H9 (cell line): ENCODE measurements around the gene OR13C2. TPM values are rescaled to one million over a fixed set of nuclear protein-coding genes. Genes with fewer than 3 reads are reported as not detected.
"Not testable (repeated sequence)": the region's sequence is repeated elsewhere in the genome, so short reads cannot be mapped to it uniquely, and the experiment has no call there.

Source experiments
- DNase-seq: peaks from one replicate; pipeline ENCODE4 v3.0.0-alpha.2; 2017
- H2AFZ ChIP-seq: one replicate; pipeline ENCODE4 v1.6.1; 2013; ENCODE audit warnings: mild to moderate bottlenecking, low read length, control low read depth, moderate library complexity
- H2AK5ac ChIP-seq: 2 replicates; pipeline ENCODE4 v1.6.1; 2013; ENCODE audit warnings: low read length, control low read depth, mixed read lengths; ENCODE audit not compliant: insufficient read length
- H2BK120ac ChIP-seq: one replicate; pipeline ENCODE4 v1.6.1; 2013; ENCODE audit warnings: low read depth, mild to moderate bottlenecking, low read length, control low read depth, inconsistent platforms; ENCODE audit not compliant: poor library complexity, severe bottlenecking
- H2BK12ac ChIP-seq: 2 replicates; pipeline ENCODE4 v1.6.1; 2013; ENCODE audit warnings: low read length, control low read depth, mixed read lengths, low read depth; ENCODE audit not compliant: insufficient read length
- H2BK15ac ChIP-seq: 2 replicates; pipeline ENCODE4 v1.6.1; 2013; ENCODE audit warnings: low read depth, low read length, control low read depth
- H2BK20ac ChIP-seq: one replicate; pipeline ENCODE4 v1.6.1; 2013; ENCODE audit warnings: low read depth, mild to moderate bottlenecking, low read length, control low read depth, inconsistent platforms; ENCODE audit not compliant: poor library complexity, severe bottlenecking
- H2BK5ac ChIP-seq: 2 replicates; pipeline ENCODE4 v1.6.1; 2013; ENCODE audit warnings: low read length, control low read depth, mixed read lengths; ENCODE audit not compliant: insufficient read length
- H3K14ac ChIP-seq: 2 replicates; pipeline ENCODE4 v1.6.1; 2013; ENCODE audit warnings: low read length, control low read depth; ENCODE audit not compliant: insufficient read depth
- H3K18ac ChIP-seq: 2 replicates; pipeline ENCODE4 v1.6.1; 2013; ENCODE audit warnings: low read depth, mild to moderate bottlenecking, mixed read lengths, low read length, control low read depth; ENCODE audit not compliant: insufficient read length
- H3K23ac ChIP-seq: 2 replicates; pipeline ENCODE4 v1.6.1; 2013; ENCODE audit warnings: low read length, control low read depth, mixed read lengths, low read depth; ENCODE audit not compliant: insufficient read length
- H3K23me2 ChIP-seq: 2 replicates; pipeline ENCODE4 v1.6.1; 2013; ENCODE audit warnings: low read depth, mild to moderate bottlenecking, mixed read lengths, low read length, control low read depth; ENCODE audit not compliant: insufficient read length, poor library complexity, severe bottlenecking
- H3K27ac ChIP-seq: 2 replicates; pipeline ENCODE4 v1.5.1; 2013; ENCODE audit warnings: low read length, control low read depth, mixed read lengths, low read depth; ENCODE audit not compliant: insufficient read length
- H3K27me3 ChIP-seq: 2 replicates; pipeline ENCODE4 v1.6.1; 2013; ENCODE audit warnings: low read length, control low read depth, inconsistent platforms; ENCODE audit not compliant: insufficient read depth
- H3K4ac ChIP-seq: 2 replicates; pipeline ENCODE4 v1.6.1; 2013; ENCODE audit warnings: low read depth, mild to moderate bottlenecking, control low read depth, inconsistent platforms, low read length, moderate library complexity
- H3K4me1 ChIP-seq: 2 replicates; pipeline ENCODE4 v1.6.1; 2013; ENCODE audit warnings: low read length, control low read depth, inconsistent platforms; ENCODE audit not compliant: insufficient read depth
- H3K4me2 ChIP-seq: 2 replicates; pipeline ENCODE4 v1.6.1; 2013; ENCODE audit warnings: low read length, control low read depth, mixed read lengths; ENCODE audit not compliant: insufficient read length, insufficient read depth
- H3K56ac ChIP-seq: 2 replicates; pipeline ENCODE4 v1.6.1; 2013; ENCODE audit warnings: low read depth, mild to moderate bottlenecking, mixed read lengths, low read length, control low read depth; ENCODE audit not compliant: insufficient read length
- H3K79me1 ChIP-seq: 2 replicates; pipeline ENCODE4 v1.6.1; 2013; ENCODE audit warnings: low read depth, mild to moderate bottlenecking, moderate library complexity, low read length, control low read depth, inconsistent platforms; ENCODE audit not compliant: insufficient read depth, poor library complexity, severe bottlenecking
- H3K79me2 ChIP-seq: 2 replicates; pipeline ENCODE4 v1.6.1; 2013; ENCODE audit warnings: low read length, control low read depth, inconsistent platforms; ENCODE audit not compliant: insufficient read depth
- H3K9ac ChIP-seq: 2 replicates; pipeline ENCODE4 v1.6.1; 2013; ENCODE audit warnings: low read length, control low read depth, mixed read lengths; ENCODE audit not compliant: insufficient read length; ENCODE audit errors: extremely low read depth
- H3K9me3 ChIP-seq: one replicate; pipeline ENCODE4 v1.6.1; 2013; ENCODE audit warnings: low read depth, low read length, inconsistent platforms; ENCODE audit not compliant: control insufficient read depth
- H3T11ph ChIP-seq: one replicate; pipeline ENCODE4 v1.6.1; 2013; ENCODE audit warnings: mild to moderate bottlenecking, low read length, control low read depth, inconsistent platforms
- H4K20me1 ChIP-seq: one replicate; pipeline ENCODE4 v1.6.1; 2013; ENCODE audit not compliant: control insufficient read depth, insufficient read length, insufficient read depth
- H4K5ac ChIP-seq: 2 replicates; pipeline ENCODE4 v1.6.1; 2013; ENCODE audit warnings: low read depth, mild to moderate bottlenecking, mixed read lengths, low read length, control low read depth; ENCODE audit not compliant: insufficient read length
- H4K8ac ChIP-seq: replicated peaks from 2 replicates; pipeline ENCODE4 v1.6.1; 2013; ENCODE audit warnings: low read length, control low read depth, mixed read lengths, low read depth; ENCODE audit not compliant: insufficient read length
- H4K91ac ChIP-seq: 2 replicates; pipeline ENCODE4 v1.6.1; 2013; ENCODE audit warnings: low read depth, mild to moderate bottlenecking, moderate library complexity, mixed read lengths, low read length, control low read depth; ENCODE audit not compliant: insufficient read length
- H3K27ac Mint-ChIP-seq, 3 experiments: 2 replicates in 2 of 3; 3 replicates in 1 of 3; pipeline ENCODE4 v1.8.0; 2020 to 2021; ENCODE audit warnings: mixed read lengths in 3 of 3, mild to moderate bottlenecking in 1 of 3, moderate library complexity in 1 of 3
- H3K27me3 Mint-ChIP-seq: 2 replicates; pipeline ENCODE4 v1.8.0; 2021; ENCODE audit warnings: low read depth, mild to moderate bottlenecking, moderate library complexity, mixed read lengths
- H3K36me3 Mint-ChIP-seq, 3 experiments: 2 replicates in 2 of 3; 3 replicates in 1 of 3; pipeline ENCODE4 v1.8.0; 2020 to 2021; ENCODE audit warnings: low read depth in 3 of 3, mixed read lengths in 3 of 3; ENCODE audit not compliant: insufficient read depth in 1 of 3
- H3K4me1 Mint-ChIP-seq, 2 experiments: 2 replicates each; pipeline ENCODE4 v1.8.0; 2020; ENCODE audit warnings: mixed read lengths in 2 of 2
- H3K4me3 Mint-ChIP-seq, 2 experiments: 2 replicates in 1 of 2; 3 replicates in 1 of 2; pipeline ENCODE4 v1.8.0; 2020 to 2021; ENCODE audit warnings: mild to moderate bottlenecking in 2 of 2, mixed read lengths in 2 of 2, moderate library complexity in 1 of 2
- H3K9me3 Mint-ChIP-seq, 2 experiments: 2 replicates in 1 of 2; 3 replicates in 1 of 2; pipeline ENCODE4 v1.8.0; 2020; ENCODE audit warnings: mild to moderate bottlenecking in 2 of 2, mixed read lengths in 2 of 2, moderate library complexity in 1 of 2
- WGBS: extraction: QIAGEN DNeasy Blood & Tissue Kit; methylation state at CpG from one replicate; pipeline ENCODE4 v1.1.7; 2013; ENCODE audit warnings: missing lambda C conversion rate, low lambda C conversion rate, mixed read lengths; ENCODE audit not compliant: insufficient read length; ENCODE audit errors: extremely low coverage; 5-methylcytosine and 5-hydroxymethylcytosine counted together
- long read RNA-seq: library from polyadenylated mRNA; unstranded; transcript quantifications from one replicate; pipeline ENCODE4 v2.0.0, GENCODE V29; 2020
- total RNA-seq: library from RNA; stranded (reverse); gene quantifications from 2 replicates; pipeline ENCODE4 v1.2.1, GENCODE V29; 2021

Gene OR13C2, protein sequence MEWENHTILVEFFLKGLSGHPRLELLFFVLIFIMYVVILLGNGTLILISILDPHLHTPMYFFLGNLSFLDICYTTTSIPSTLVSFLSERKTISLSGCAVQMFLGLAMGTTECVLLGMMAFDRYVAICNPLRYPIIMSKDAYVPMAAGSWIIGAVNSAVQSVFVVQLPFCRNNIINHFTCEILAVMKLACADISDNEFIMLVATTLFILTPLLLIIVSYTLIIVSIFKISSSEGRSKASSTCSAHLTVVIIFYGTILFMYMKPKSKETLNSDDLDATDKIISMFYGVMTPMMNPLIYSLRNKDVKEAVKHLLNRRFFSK
- not detected in 2 replicates for total RNA-seq
- long read RNA-seq, result 0 reads

DNA sequence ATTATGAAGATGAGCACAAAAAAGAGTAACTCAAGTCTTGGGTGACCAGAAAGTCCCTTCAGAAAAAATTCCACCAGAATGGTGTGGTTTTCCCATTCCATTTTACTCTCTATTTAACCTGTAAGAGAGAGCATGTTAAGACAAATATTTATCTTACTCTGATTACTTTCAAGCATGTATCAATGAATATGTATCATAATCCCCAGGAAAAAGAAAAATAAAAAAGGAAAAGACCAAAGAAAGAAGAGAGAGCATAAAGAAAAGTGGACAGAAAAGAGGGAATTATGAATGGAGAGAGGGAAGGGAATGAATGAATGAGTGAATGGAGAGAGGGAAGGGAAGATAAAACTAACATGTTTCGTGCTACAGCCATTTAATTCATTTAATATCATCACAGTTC, at the start of gene OR13C2:
Gene OR13C2, minus strand, starts transcription at position 101 of the 400 bp plus-strand sequence. Its CDS starts 0 bp downstream, at position 101.
- H3K9me3 ChIP-seq, H4K5ac ChIP-seq, H3K4me1 Mint-ChIP-seq, H3K27me3 Mint-ChIP-seq, H3T11ph ChIP-seq, H3K23ac ChIP-seq, H3K36me3 Mint-ChIP-seq, H3K4me2 ChIP-seq, H3K14ac ChIP-seq, H3K27ac ChIP-seq, H3K56ac ChIP-seq, H3K27ac Mint-ChIP-seq, H3K9ac ChIP-seq, H3K9me3 Mint-ChIP-seq, H3K79me2 ChIP-seq, H3K79me1 ChIP-seq, H2BK5ac ChIP-seq, H4K8ac ChIP-seq, H2BK12ac ChIP-seq, H3K18ac ChIP-seq, H2AK5ac ChIP-seq, H3K4ac ChIP-seq, H2BK120ac ChIP-seq, H3K27me3 ChIP-seq, H4K20me1 ChIP-seq, H2BK20ac ChIP-seq, DNase-seq, H3K4me3 Mint-ChIP-seq, H3K4me1 ChIP-seq, H3K23me2 ChIP-seq, H4K91ac ChIP-seq, H2BK15ac ChIP-seq, H2AFZ ChIP-seq: not testable (repeated sequence)
- WGBS, result no CpG with 5 or more reads among the region's 1 CpG
